WTC11 (cell line): ENCODE measurements around the gene RAB25. TPM values are rescaled to one million over a fixed set of nuclear protein-coding genes. Genes with fewer than 3 reads are reported as not detected.

Source experiments
- ATAC-seq: fragments of 200-7000 bp; cut with Tn5 transposase; 2 replicates; pipeline ENCODE4 v1.10.0; 2021; ENCODE audit warnings: mild to moderate bottlenecking, moderate library complexity
- CTCF ChIA-PET: fragments of 300-600 bp; sonication (Branson Sonifier 250); formaldehyde crosslinking; loops from one replicate; lab custom pipeline; 2021; ENCODE audit warnings: antibody characterized with exemption; lab: Charles Lee
- POLR2A ChIA-PET: fragments of 350-600 bp; sonication (Branson Sonifier 250); formaldehyde crosslinking; loops from one replicate; lab custom pipeline; 2021; ENCODE audit warnings: antibody characterized with exemption; lab: Charles Lee
- DNase-seq: peaks from one replicate; pipeline ENCODE4 v3.0.0; 2021; ENCODE audit warnings: low spot score
- H3K27ac Mint-ChIP-seq: 2 replicates; pipeline ENCODE4 v1.8.0; 2021; ENCODE audit warnings: mixed read lengths
- H3K27me3 Mint-ChIP-seq: 2 replicates; pipeline ENCODE4 v1.8.0; 2021; ENCODE audit warnings: low read depth, mild to moderate bottlenecking, moderate library complexity, mixed read lengths
- H3K36me3 Mint-ChIP-seq: 2 replicates; pipeline ENCODE4 v1.8.0; 2021; ENCODE audit warnings: mixed read lengths
- H3K4me1 Mint-ChIP-seq: 2 replicates; pipeline ENCODE4 v1.8.0; 2022; ENCODE audit warnings: mixed read lengths
- H3K4me3 Mint-ChIP-seq: 2 replicates; pipeline ENCODE4 v1.8.0; 2021; ENCODE audit warnings: mild to moderate bottlenecking, moderate library complexity, mixed read lengths
- H3K9me3 Mint-ChIP-seq: 2 replicates; pipeline ENCODE4 v1.8.0; 2021; ENCODE audit warnings: mixed read lengths
- FOXK1 ChIP-seq: sonication (generic); formaldehyde crosslinking; IDR thresholded peaks from 2 replicates; pipeline ENCODE4 v1.8.0; 2022; ENCODE audit warnings: mild to moderate bottlenecking, moderate library complexity, missing genetic modification reagents
- GABPB1 ChIP-seq: sonication (generic); formaldehyde crosslinking; IDR thresholded peaks from 2 replicates; pipeline ENCODE4 v1.8.1; 2023; ENCODE audit warnings: mild to moderate bottlenecking, missing genetic modification reagents
- GTF2I ChIP-seq: fragments of 250-450 bp; sonication (Bioruptor Pico); conservative IDR thresholded peaks from 2 replicates; pipeline ENCODE4 v1.4.0; 2021; ENCODE audit warnings: mild to moderate bottlenecking
- HMGA2 ChIP-seq: fragments of 250-450 bp; sonication (Bioruptor Pico); IDR thresholded peaks from 2 replicates; pipeline ENCODE4 v1.4.0; 2021; ENCODE audit warnings: mild to moderate bottlenecking, moderate library complexity
- MYBL2 ChIP-seq: sonication (generic); formaldehyde crosslinking; IDR thresholded peaks from 2 replicates; pipeline ENCODE4 v1.8.1; 2023; ENCODE audit warnings: mild to moderate bottlenecking, moderate library complexity, missing genetic modification reagents
- NFATC4 ChIP-seq: fragments of 250-450 bp; sonication (Bioruptor Pico); IDR thresholded peaks from 2 replicates; pipeline ENCODE4 v1.9.0; 2021; ENCODE audit warnings: mild to moderate bottlenecking
- NR1H2 ChIP-seq: sonication (generic); formaldehyde crosslinking; IDR thresholded peaks from 2 replicates; pipeline ENCODE4 v1.9.0; 2021; ENCODE audit warnings: mild to moderate bottlenecking, moderate library complexity, missing genetic modification reagents
- RELA ChIP-seq: sonication (generic); formaldehyde crosslinking; IDR thresholded peaks from 2 replicates; pipeline ENCODE4 v1.8.1; 2022; ENCODE audit warnings: missing genetic modification reagents, mild to moderate bottlenecking, borderline replicate concordance
- RORB ChIP-seq: fragments of 250-450 bp; sonication (Bioruptor Pico); IDR thresholded peaks from 2 replicates; pipeline ENCODE4 v1.9.0; 2021; ENCODE audit warnings: mild to moderate bottlenecking
- TEAD1 ChIP-seq: sonication (generic); formaldehyde crosslinking; IDR thresholded peaks from 2 replicates; pipeline ENCODE4 v1.8.0; 2022; ENCODE audit warnings: mild to moderate bottlenecking, missing genetic modification reagents
- ZNF138 ChIP-seq: sonication (generic); formaldehyde crosslinking; conservative IDR thresholded peaks from 2 replicates; pipeline ENCODE4 v1.8.1; 2022; ENCODE audit warnings: mild to moderate bottlenecking, moderate library complexity, missing genetic modification reagents
- ZNF317 ChIP-seq: sonication (generic); formaldehyde crosslinking; IDR thresholded peaks from 2 replicates; pipeline ENCODE4 v1.8.1; 2023; ENCODE audit warnings: low read depth, mild to moderate bottlenecking, moderate library complexity, missing genetic modification reagents, borderline replicate concordance
- ZNF416 ChIP-seq: fragments of 250-450 bp; sonication (Bioruptor Pico); IDR thresholded peaks from 2 replicates; pipeline ENCODE4 v1.9.0; 2021; ENCODE audit warnings: mild to moderate bottlenecking, inconsistent platforms
- total RNA-seq: library from RNA; stranded (reverse); gene quantifications from 3 replicates; pipeline ENCODE4 v1.2.3, GENCODE V29; 2021
- TF ChIP-seq, protein P1 (sequence below): sonication (generic); formaldehyde crosslinking; IDR thresholded peaks from 2 replicates; pipeline ENCODE4 v1.8.1; 2022; ENCODE audit warnings: mild to moderate bottlenecking, missing genetic modification reagents, moderate library complexity, borderline replicate concordance
- TF ChIP-seq, protein P2 (sequence below): sonication (generic); formaldehyde crosslinking; IDR thresholded peaks from 2 replicates; pipeline ENCODE4 v1.8.0; 2022; ENCODE audit warnings: mild to moderate bottlenecking, missing genetic modification reagents
- TF ChIP-seq, protein P3 (sequence below): sonication (generic); formaldehyde crosslinking; conservative IDR thresholded peaks from 2 replicates; pipeline ENCODE4 v1.8.1; 2023; ENCODE audit warnings: mild to moderate bottlenecking, low read depth, missing genetic modification reagents, moderate library complexity
- TF ChIP-seq, protein P4 (sequence below): sonication (generic); formaldehyde crosslinking; IDR thresholded peaks from 2 replicates; pipeline ENCODE4 v1.8.1; 2023; ENCODE audit warnings: mild to moderate bottlenecking, missing genetic modification reagents
- TF ChIP-seq, protein P5 (sequence below): sonication (generic); formaldehyde crosslinking; IDR thresholded peaks from 2 replicates; pipeline ENCODE4 v1.8.1; 2023; ENCODE audit warnings: mild to moderate bottlenecking, missing genetic modification reagents, borderline replicate concordance
- TF ChIP-seq, protein P6 (sequence below): sonication (generic); formaldehyde crosslinking; IDR thresholded peaks from 2 replicates; pipeline ENCODE4 v1.8.1; 2023; ENCODE audit warnings: mild to moderate bottlenecking, missing genetic modification reagents
- TF ChIP-seq, protein P7 (sequence below): fragments of 250-450 bp; sonication (Bioruptor Pico); conservative IDR thresholded peaks from 2 replicates; pipeline ENCODE4 v1.9.0; 2021; ENCODE audit warnings: mild to moderate bottlenecking

The RAB25 gene
- total RNA-seq, 1 experiment from 2014 or later, result 61.9 TPM

DNA sequence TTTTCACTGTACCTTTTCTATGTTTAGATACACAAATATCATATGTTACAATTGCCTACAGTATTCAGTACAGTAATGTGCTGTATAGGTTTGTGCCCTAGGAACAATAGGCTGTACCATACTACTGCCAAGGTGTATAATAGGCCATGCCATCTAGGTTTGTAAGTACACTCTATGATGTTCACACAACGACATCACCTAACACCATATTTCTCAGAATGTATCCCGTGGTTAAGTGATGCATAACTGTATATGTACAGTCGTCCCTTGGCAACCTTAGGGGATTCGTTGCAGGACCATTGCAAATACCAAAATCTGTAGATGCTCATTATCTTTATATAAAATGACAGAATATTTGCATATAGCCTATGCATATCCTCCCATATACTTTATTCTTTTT lies 34.4 kb upstream of the RAB25 start:
- POLR2A ChIA-PET, result interaction anchor here (1.7 kb wide), 1 partner anchor 14 kb away, joined by 4 read pairs; no protein-coding TSS in a partner anchor
- Mint-ChIP-seq H3K36me3 (no peaks in the 10 kb centered on the region), H3K27me3 (peaks cover 28% of the 10 kb centered on the region)
- CTCF ChIA-PET, result interaction anchor here (1.0 to 1.5 kb wide), 21 partner anchors 11 to 123 kb away, joined by 3 to 74 read pairs (median 6); partner anchors contain the start of genes KHDC4 and RAB25
- no peak for DNase-seq
- TF ChIP-seq NFATC4 (CRISPR knock-in tag) (no peak), GTF2I (CRISPR knock-in tag) (no peak), ZNF416 (CRISPR knock-in tag) (no peak), ZNF138 (CRISPR knock-in tag) (no peak), NR1H2 (CRISPR knock-in tag) (no peak), GABPB1 (CRISPR knock-in tag) (no peak), TEAD1 (CRISPR knock-in tag) (no peak), MYBL2 (CRISPR knock-in tag) (no peak), ZNF317 (CRISPR knock-in tag) (no peak), RELA (CRISPR knock-in tag) (no peak), FOXK1 (no peak), HMGA2 (CRISPR knock-in tag) (no peak), RORB (CRISPR knock-in tag) (no peak)
- TF ChIP-seq, protein P1, sequence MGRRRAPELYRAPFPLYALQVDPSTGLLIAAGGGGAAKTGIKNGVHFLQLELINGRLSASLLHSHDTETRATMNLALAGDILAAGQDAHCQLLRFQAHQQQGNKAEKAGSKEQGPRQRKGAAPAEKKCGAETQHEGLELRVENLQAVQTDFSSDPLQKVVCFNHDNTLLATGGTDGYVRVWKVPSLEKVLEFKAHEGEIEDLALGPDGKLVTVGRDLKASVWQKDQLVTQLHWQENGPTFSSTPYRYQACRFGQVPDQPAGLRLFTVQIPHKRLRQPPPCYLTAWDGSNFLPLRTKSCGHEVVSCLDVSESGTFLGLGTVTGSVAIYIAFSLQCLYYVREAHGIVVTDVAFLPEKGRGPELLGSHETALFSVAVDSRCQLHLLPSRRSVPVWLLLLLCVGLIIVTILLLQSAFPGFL, result no peak
- TF ChIP-seq, protein P2, sequence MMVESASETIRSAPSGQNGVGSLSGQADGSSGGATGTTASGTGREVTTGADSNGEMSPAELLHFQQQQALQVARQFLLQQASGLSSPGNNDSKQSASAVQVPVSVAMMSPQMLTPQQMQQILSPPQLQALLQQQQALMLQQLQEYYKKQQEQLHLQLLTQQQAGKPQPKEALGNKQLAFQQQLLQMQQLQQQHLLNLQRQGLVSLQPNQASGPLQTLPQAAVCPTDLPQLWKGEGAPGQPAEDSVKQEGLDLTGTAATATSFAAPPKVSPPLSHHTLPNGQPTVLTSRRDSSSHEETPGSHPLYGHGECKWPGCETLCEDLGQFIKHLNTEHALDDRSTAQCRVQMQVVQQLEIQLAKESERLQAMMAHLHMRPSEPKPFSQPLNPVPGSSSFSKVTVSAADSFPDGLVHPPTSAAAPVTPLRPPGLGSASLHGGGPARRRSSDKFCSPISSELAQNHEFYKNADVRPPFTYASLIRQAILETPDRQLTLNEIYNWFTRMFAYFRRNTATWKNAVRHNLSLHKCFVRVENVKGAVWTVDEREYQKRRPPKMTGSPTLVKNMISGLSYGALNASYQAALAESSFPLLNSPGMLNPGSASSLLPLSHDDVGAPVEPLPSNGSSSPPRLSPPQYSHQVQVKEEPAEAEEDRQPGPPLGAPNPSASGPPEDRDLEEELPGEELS (CRISPR knock-in tag), result no peak
- TF ChIP-seq, protein P3, sequence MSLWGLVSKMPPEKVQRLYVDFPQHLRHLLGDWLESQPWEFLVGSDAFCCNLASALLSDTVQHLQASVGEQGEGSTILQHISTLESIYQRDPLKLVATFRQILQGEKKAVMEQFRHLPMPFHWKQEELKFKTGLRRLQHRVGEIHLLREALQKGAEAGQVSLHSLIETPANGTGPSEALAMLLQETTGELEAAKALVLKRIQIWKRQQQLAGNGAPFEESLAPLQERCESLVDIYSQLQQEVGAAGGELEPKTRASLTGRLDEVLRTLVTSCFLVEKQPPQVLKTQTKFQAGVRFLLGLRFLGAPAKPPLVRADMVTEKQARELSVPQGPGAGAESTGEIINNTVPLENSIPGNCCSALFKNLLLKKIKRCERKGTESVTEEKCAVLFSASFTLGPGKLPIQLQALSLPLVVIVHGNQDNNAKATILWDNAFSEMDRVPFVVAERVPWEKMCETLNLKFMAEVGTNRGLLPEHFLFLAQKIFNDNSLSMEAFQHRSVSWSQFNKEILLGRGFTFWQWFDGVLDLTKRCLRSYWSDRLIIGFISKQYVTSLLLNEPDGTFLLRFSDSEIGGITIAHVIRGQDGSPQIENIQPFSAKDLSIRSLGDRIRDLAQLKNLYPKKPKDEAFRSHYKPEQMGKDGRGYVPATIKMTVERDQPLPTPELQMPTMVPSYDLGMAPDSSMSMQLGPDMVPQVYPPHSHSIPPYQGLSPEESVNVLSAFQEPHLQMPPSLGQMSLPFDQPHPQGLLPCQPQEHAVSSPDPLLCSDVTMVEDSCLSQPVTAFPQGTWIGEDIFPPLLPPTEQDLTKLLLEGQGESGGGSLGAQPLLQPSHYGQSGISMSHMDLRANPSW (CRISPR knock-in tag), result no peak
- TF ChIP-seq, protein P4, sequence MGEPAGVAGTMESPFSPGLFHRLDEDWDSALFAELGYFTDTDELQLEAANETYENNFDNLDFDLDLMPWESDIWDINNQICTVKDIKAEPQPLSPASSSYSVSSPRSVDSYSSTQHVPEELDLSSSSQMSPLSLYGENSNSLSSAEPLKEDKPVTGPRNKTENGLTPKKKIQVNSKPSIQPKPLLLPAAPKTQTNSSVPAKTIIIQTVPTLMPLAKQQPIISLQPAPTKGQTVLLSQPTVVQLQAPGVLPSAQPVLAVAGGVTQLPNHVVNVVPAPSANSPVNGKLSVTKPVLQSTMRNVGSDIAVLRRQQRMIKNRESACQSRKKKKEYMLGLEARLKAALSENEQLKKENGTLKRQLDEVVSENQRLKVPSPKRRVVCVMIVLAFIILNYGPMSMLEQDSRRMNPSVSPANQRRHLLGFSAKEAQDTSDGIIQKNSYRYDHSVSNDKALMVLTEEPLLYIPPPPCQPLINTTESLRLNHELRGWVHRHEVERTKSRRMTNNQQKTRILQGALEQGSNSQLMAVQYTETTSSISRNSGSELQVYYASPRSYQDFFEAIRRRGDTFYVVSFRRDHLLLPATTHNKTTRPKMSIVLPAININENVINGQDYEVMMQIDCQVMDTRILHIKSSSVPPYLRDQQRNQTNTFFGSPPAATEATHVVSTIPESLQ (CRISPR knock-in tag), result no peak
- TF ChIP-seq, protein P5, sequence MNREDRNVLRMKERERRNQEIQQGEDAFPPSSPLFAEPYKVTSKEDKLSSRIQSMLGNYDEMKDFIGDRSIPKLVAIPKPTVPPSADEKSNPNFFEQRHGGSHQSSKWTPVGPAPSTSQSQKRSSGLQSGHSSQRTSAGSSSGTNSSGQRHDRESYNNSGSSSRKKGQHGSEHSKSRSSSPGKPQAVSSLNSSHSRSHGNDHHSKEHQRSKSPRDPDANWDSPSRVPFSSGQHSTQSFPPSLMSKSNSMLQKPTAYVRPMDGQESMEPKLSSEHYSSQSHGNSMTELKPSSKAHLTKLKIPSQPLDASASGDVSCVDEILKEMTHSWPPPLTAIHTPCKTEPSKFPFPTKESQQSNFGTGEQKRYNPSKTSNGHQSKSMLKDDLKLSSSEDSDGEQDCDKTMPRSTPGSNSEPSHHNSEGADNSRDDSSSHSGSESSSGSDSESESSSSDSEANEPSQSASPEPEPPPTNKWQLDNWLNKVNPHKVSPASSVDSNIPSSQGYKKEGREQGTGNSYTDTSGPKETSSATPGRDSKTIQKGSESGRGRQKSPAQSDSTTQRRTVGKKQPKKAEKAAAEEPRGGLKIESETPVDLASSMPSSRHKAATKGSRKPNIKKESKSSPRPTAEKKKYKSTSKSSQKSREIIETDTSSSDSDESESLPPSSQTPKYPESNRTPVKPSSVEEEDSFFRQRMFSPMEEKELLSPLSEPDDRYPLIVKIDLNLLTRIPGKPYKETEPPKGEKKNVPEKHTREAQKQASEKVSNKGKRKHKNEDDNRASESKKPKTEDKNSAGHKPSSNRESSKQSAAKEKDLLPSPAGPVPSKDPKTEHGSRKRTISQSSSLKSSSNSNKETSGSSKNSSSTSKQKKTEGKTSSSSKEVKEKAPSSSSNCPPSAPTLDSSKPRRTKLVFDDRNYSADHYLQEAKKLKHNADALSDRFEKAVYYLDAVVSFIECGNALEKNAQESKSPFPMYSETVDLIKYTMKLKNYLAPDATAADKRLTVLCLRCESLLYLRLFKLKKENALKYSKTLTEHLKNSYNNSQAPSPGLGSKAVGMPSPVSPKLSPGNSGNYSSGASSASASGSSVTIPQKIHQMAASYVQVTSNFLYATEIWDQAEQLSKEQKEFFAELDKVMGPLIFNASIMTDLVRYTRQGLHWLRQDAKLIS (CRISPR knock-in tag), result no peak
- TF ChIP-seq, protein P6, sequence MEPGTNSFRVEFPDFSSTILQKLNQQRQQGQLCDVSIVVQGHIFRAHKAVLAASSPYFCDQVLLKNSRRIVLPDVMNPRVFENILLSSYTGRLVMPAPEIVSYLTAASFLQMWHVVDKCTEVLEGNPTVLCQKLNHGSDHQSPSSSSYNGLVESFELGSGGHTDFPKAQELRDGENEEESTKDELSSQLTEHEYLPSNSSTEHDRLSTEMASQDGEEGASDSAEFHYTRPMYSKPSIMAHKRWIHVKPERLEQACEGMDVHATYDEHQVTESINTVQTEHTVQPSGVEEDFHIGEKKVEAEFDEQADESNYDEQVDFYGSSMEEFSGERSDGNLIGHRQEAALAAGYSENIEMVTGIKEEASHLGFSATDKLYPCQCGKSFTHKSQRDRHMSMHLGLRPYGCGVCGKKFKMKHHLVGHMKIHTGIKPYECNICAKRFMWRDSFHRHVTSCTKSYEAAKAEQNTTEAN, result no peak
- TF ChIP-seq, protein P7, sequence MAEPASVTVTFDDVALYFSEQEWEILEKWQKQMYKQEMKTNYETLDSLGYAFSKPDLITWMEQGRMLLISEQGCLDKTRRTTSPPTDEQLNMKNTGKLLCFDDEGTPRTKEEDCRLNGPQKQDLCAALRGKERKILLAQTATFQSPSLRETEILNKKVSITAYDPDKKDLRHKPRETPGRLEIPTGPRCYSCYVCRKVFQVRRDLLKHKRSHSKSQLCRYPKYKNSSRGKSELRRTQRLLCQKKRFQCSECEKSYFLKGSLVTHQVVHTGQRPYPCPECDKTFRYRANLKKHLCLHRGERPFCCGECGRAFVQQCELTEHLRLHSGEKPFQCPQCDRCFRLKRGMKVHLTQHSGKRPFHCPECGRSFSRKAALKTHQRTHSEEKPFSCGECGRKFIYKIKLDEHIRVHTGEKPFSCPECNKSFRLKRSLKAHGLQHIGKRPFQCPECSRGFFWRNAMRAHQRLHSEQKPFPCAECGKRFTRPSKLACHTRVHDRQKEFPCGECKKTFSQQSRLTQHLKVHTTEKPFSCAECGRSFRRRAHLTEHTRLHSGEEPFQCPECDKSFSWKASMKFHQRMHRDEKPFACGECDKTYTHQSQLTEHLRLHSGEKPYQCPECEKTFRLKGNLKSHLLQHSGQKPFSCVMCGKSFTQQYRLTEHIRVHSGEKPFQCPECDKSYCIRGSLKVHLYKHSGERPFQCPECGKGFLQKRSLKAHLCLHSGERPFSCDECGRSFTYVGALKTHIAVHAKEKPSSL (CRISPR knock-in tag), result no peak
- TF ChIP-seq, all 79 proteins: peak for 0
- no peak overlapping the region for H3K27ac Mint-ChIP-seq
- H3K9me3 Mint-ChIP-seq, result no peaks in the 10 kb centered on the region
- ATAC-seq, result no peak
- H3K4me1 Mint-ChIP-seq, result peaks cover 5% of the 10 kb centered on the region
- no peak overlapping the region for H3K4me3 Mint-ChIP-seq
